K562 (cell line): ENCODE results near the gene S100A1. TPM values are rescaled to one million over a fixed set of nuclear protein-coding genes. Genes with fewer than 3 reads are reported as not detected.

Experiments
- CHD2 ChIP-seq: IDR thresholded peaks from 2 replicates; pipeline ENCODE4 v1.6.1; 2011; ENCODE audit warnings: low read depth, low read length
- HNRNPLL ChIP-seq: fragments of 200-400 bp; formaldehyde crosslinking; IDR thresholded peaks from 2 replicates; pipeline ENCODE4 v1.6.1; 2017; ENCODE audit warnings: low read length, low read depth, mild to moderate bottlenecking; ENCODE audit not compliant: poor library complexity, severe bottlenecking
- KDM5B ChIP-seq: fragments of 200-600 bp; sonication (generic); IDR thresholded peaks from 2 replicates; pipeline ENCODE4 v1.6.1; 2012; ENCODE audit warnings: low read depth, mild to moderate bottlenecking, moderate library complexity, low read length, control low read depth, inconsistent platforms; ENCODE audit not compliant: insufficient replicate concordance
- MCM7 ChIP-seq, 2 experiments: fragments of 450-650 bp; IDR thresholded peaks; 2 replicates each; pipeline ENCODE4 v1.6.1; 2016 to 2018
- NCOR1 ChIP-seq: fragments of 450-650 bp; IDR thresholded peaks from 2 replicates; pipeline ENCODE4 v1.6.1; 2016; ENCODE audit warnings: mild to moderate bottlenecking, moderate library complexity
- RBBP5 ChIP-seq: fragments of 200-600 bp; sonication (generic); IDR thresholded peaks from 2 replicates; pipeline ENCODE4 v1.6.1; 2012; ENCODE audit warnings: borderline replicate concordance, mild to moderate bottlenecking, low read length, control low read depth, inconsistent platforms; ENCODE audit not compliant: insufficient read depth, poor library complexity, severe bottlenecking
- RNF2 ChIP-seq: sonication (generic); IDR thresholded peaks from 2 replicates; pipeline ENCODE4 v1.6.1; 2016
- TEAD1 ChIP-seq, 2 experiments: fragments of 450-650 bp in 1 of 2; sonication (generic) in 1 of 2; formaldehyde crosslinking; IDR thresholded peaks; 2 replicates each; pipeline versions ENCODE4 v1.4.0 to v1.8.0; 2020 to 2022; ENCODE audit warnings: mild to moderate bottlenecking in 2 of 2, missing genetic modification reagents in 1 of 2
- ZNF175 ChIP-seq: fragments of 200-800 bp; sonication (Bioruptor generic); IDR thresholded peaks from 2 replicates; pipeline ENCODE4 v1.6.1; 2016; ENCODE audit warnings: low read depth, mild to moderate bottlenecking, missing genetic modification characterization, missing compliant biosample characterization
- ZNF551 ChIP-seq: fragments of 250-450 bp; sonication (Bioruptor Pico); IDR thresholded peaks from 2 replicates; pipeline ENCODE4 v1.5.0; 2021; ENCODE audit warnings: mild to moderate bottlenecking, moderate library complexity
- ZNF589 ChIP-seq: fragments of 200-800 bp; sonication (Bioruptor generic); IDR thresholded peaks from 2 replicates; pipeline ENCODE4 v1.6.1; 2016; ENCODE audit warnings: low read depth, missing genetic modification characterization, missing compliant biosample characterization
- polyA plus RNA-seq, 8 experiments: library from polyadenylated mRNA; depleted of rRNA in 4 of 8; stranded (reverse) in 5 of 8; unstranded in 3 of 8; fragments of >200 nt; fragmentation: Nextera tagmentation in 2 of 8; fragmentation: Illumina TruSeq in 1 of 8; extraction: Ambion mirVana in 2 of 8; extraction: Trizol in 1 of 8; gene quantifications; 2 replicates each; pipeline versions ENCODE4 v1.2.1 to v1.2.3, GENCODE V29; 2011 to 2014; ENCODE audit warnings: inconsistent platforms in 1 of 8, missing spikeins in 1 of 8
- total RNA-seq, 7 experiments: library from RNA; depleted of rRNA in 6 of 7; stranded (reverse); fragments of >200 nt in 6 of 7; fragmentation: Illumina TruSeq in 2 of 7; extraction: Trizol in 2 of 7; gene quantifications; 2 replicates each; pipeline versions ENCODE4 v1.2.1 to v1.2.3, GENCODE V29; 2011 to 2021; ENCODE audit warnings: low replicate concordance in 1 of 7
- TF ChIP-seq, protein P1 (sequence below): fragments of 450-650 bp; IDR thresholded peaks from 2 replicates; pipeline ENCODE4 v1.6.1; 2016; ENCODE audit warnings: mild to moderate bottlenecking, moderate library complexity
- TF ChIP-seq, protein P2 (sequence below), 2 experiments: fragments of 250-450 bp in 1 of 2; fragments of 450-650 bp in 1 of 2; sonication (Bioruptor Pico) in 1 of 2; IDR thresholded peaks; 2 replicates each; pipeline versions ENCODE4 v1.6.1 to v1.8.0; 2016 to 2021; ENCODE audit warnings: mild to moderate bottlenecking in 2 of 2, moderate library complexity in 2 of 2, missing compliant biosample characterization in 1 of 2, missing genetic modification characterization in 1 of 2

The S100A1 gene
- total and polyA plus RNA-seq, 9 of the 15 experiments (the other 6 are each of a cell fraction or from before 2014, with no cell fraction given): 0.44 to 30.1 (median 12.7) TPM

DNA sequence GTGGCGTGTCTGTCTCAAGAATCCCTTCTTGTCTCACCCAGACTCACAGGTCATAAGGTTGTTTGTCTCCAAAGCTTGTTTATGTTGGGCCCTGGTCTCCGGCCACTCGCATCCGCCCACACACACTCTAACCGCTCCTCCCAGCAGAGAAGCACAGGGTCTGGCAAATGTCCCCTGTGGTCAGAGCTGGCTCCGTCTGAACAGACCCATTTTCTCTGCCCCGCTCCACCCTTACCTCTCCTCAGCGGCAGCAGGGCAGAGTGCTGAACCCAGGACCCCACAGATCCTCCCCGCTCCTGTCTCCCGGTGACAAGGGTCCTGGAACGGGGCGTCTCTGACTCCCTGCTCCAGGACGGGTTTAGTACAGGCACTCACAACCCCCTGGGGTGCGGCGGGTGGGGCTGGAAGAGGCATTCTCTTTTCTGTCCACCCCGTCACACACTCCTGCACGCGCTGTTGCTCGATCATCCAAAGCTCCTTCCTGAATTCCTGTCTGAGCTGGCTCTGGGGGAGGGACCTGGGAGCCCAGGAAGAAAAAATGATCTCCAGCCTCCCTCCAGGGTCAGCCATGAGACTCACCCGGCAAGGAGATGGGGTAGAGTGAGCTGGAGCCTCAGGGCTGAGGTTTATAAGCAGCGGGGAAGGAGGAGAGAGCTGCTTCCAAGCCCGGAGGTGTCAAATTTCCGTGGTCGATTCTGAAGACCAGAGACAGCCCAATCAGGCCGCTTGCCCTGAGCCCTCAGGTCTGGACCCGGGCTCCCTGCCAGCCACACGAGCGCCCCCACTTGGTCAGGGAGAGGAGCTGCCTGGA, 1.1 kb upstream of the S100A1 start, which contains the start of gene S100A13 (continued):
- TF ChIP-seq, protein P1, sequence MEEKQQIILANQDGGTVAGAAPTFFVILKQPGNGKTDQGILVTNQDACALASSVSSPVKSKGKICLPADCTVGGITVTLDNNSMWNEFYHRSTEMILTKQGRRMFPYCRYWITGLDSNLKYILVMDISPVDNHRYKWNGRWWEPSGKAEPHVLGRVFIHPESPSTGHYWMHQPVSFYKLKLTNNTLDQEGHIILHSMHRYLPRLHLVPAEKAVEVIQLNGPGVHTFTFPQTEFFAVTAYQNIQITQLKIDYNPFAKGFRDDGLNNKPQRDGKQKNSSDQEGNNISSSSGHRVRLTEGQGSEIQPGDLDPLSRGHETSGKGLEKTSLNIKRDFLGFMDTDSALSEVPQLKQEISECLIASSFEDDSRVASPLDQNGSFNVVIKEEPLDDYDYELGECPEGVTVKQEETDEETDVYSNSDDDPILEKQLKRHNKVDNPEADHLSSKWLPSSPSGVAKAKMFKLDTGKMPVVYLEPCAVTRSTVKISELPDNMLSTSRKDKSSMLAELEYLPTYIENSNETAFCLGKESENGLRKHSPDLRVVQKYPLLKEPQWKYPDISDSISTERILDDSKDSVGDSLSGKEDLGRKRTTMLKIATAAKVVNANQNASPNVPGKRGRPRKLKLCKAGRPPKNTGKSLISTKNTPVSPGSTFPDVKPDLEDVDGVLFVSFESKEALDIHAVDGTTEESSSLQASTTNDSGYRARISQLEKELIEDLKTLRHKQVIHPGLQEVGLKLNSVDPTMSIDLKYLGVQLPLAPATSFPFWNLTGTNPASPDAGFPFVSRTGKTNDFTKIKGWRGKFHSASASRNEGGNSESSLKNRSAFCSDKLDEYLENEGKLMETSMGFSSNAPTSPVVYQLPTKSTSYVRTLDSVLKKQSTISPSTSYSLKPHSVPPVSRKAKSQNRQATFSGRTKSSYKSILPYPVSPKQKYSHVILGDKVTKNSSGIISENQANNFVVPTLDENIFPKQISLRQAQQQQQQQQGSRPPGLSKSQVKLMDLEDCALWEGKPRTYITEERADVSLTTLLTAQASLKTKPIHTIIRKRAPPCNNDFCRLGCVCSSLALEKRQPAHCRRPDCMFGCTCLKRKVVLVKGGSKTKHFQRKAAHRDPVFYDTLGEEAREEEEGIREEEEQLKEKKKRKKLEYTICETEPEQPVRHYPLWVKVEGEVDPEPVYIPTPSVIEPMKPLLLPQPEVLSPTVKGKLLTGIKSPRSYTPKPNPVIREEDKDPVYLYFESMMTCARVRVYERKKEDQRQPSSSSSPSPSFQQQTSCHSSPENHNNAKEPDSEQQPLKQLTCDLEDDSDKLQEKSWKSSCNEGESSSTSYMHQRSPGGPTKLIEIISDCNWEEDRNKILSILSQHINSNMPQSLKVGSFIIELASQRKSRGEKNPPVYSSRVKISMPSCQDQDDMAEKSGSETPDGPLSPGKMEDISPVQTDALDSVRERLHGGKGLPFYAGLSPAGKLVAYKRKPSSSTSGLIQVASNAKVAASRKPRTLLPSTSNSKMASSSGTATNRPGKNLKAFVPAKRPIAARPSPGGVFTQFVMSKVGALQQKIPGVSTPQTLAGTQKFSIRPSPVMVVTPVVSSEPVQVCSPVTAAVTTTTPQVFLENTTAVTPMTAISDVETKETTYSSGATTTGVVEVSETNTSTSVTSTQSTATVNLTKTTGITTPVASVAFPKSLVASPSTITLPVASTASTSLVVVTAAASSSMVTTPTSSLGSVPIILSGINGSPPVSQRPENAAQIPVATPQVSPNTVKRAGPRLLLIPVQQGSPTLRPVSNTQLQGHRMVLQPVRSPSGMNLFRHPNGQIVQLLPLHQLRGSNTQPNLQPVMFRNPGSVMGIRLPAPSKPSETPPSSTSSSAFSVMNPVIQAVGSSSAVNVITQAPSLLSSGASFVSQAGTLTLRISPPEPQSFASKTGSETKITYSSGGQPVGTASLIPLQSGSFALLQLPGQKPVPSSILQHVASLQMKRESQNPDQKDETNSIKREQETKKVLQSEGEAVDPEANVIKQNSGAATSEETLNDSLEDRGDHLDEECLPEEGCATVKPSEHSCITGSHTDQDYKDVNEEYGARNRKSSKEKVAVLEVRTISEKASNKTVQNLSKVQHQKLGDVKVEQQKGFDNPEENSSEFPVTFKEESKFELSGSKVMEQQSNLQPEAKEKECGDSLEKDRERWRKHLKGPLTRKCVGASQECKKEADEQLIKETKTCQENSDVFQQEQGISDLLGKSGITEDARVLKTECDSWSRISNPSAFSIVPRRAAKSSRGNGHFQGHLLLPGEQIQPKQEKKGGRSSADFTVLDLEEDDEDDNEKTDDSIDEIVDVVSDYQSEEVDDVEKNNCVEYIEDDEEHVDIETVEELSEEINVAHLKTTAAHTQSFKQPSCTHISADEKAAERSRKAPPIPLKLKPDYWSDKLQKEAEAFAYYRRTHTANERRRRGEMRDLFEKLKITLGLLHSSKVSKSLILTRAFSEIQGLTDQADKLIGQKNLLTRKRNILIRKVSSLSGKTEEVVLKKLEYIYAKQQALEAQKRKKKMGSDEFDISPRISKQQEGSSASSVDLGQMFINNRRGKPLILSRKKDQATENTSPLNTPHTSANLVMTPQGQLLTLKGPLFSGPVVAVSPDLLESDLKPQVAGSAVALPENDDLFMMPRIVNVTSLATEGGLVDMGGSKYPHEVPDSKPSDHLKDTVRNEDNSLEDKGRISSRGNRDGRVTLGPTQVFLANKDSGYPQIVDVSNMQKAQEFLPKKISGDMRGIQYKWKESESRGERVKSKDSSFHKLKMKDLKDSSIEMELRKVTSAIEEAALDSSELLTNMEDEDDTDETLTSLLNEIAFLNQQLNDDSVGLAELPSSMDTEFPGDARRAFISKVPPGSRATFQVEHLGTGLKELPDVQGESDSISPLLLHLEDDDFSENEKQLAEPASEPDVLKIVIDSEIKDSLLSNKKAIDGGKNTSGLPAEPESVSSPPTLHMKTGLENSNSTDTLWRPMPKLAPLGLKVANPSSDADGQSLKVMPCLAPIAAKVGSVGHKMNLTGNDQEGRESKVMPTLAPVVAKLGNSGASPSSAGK: peak; percentile 66
- TF ChIP-seq TEAD1 (CRISPR knock-in tag; IDR thresholded peaks at IDR 0.05) (peak in 1 of 2 experiments; percentile 74; a peak in 1 of 4 replicates), ZNF589 (CRISPR knock-in tag) (peak; percentile 54; the same call in 1 of the 2 replicates), ZNF175 (CRISPR knock-in tag) (peak; percentile 64), NCOR1 (peak; percentile 51), ZNF551 (CRISPR knock-in tag) (no peak), RBBP5 (peak; percentile 18), KDM5B (peak; percentile 99), RNF2 (0 out of 2 replicates have a peak, but pooled peaks have one; percentile 47), MCM7 (IDR thresholded peaks at IDR 0.05) (no peak), HNRNPLL (peak; percentile 19), CHD2 (0 out of 2 replicates have a peak, but pooled peaks have one; percentile 5)
- TF ChIP-seq, protein P2, sequence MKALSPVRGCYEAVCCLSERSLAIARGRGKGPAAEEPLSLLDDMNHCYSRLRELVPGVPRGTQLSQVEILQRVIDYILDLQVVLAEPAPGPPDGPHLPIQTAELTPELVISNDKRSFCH (CRISPR knock-in tag; IDR thresholded peaks at IDR 0.05): no peak
- TF ChIP-seq, protein P2 (tag; IDR thresholded peaks at IDR 0.05): 0 out of 2 replicates have a peak, but pooled peaks have one; percentile 13
